ENCODE measurements around the gene CNTN1. TPM values are rescaled to one million over a fixed set of nuclear protein-coding genes. Genes with fewer than 3 reads are reported as not detected.

CNTN1 gene
- total and polyA plus RNA-seq, 5 donors from 2014 or later = not detected

GRCh38 chr12:40784102-40784501, 91.9 kb downstream of the CNTN1 start:
- Mint-ChIP-seq H3K4me3 (no peak overlapping the region), H3K9me3 (peaks cover 0 to 10% (median 0%) of the 10 kb centered on the region in 7 donors), H3K4me1 (no peaks in the 10 kb centered on the region), H3K36me3 (no peaks in the 10 kb centered on the region), H3K27me3 (no peaks in the 10 kb centered on the region), H3K27ac (no peak overlapping the region)
- Histone ChIP-seq H3K9me3 (ENCODE audit: control insufficient read depth in 2 of 2, low read length in 2 of 2) (no peaks in the 10 kb centered on the region), H3K36me3 (ENCODE audit: control insufficient read depth, insufficient read depth, low read length) (no peaks in the 10 kb centered on the region), H3K4me3 (ENCODE audit: low read depth, low read length) (no peak overlapping the region), H3K4me1 (ENCODE audit: control insufficient read depth, insufficient read depth, low read length, poor library complexity, severe bottlenecking) (no peaks in the 10 kb centered on the region), H3K27me3 (ENCODE audit: control insufficient read depth, insufficient read depth, low read length) (no peaks in the 10 kb centered on the region), H3K27ac (ENCODE audit: insufficient read depth, low read length, poor library complexity, severe bottlenecking) (no peak overlapping the region)
- ATAC-seq (ENCODE audit: low read depth in 2 of 2) = no peak
- DNase-seq = no peak

DNA sequence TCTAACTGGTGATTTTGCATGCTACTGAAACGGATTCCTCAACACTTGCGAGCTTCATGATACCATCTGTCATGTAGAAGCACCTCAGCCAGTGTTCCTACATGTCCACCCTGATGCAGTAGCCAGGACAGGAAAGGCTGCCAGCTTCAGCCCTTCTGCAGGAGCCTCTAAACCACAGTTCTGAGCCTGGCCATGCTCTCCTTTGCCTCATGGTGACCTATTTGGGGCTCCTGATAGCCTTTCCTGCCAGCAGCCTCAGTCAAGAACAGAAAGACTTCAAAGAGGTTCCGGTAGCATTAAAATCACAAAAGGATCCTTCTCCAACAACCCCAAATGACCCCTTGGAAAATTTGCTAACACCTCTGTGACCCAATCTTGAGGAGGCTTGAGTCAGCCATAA, 96.0 kb downstream of the CNTN1 start:
- ATAC-seq (ENCODE audit: low read depth in 2 of 2) (no peak), DNase-seq (no peak)
- H3K27me3 ChIP-seq (ENCODE audit: control insufficient read depth, insufficient read depth, low read length) = no peaks in the 10 kb centered on the region
- H3K4me1 ChIP-seq (ENCODE audit: control insufficient read depth, insufficient read depth, low read length, poor library complexity, severe bottlenecking) = no peaks in the 10 kb centered on the region
- peaks cover 0 to 2% of the 10 kb centered on the region in 2 experiments for H3K9me3 ChIP-seq (ENCODE audit: control insufficient read depth in 2 of 2, low read length in 2 of 2)
- no peaks in the 10 kb centered on the region for H3K36me3 ChIP-seq (ENCODE audit: control insufficient read depth, insufficient read depth, low read length)
- no peak overlapping the region for H3K4me3 ChIP-seq (ENCODE audit: low read depth, low read length)
- H3K27ac ChIP-seq (ENCODE audit: insufficient read depth, low read length, poor library complexity, severe bottlenecking) = no peak overlapping the region
- peaks cover 0 to 5% (median 0%) of the 10 kb centered on the region in 7 donors for H3K9me3 Mint-ChIP-seq
- no peaks in the 10 kb centered on the region for H3K4me1 Mint-ChIP-seq
- H3K4me3 Mint-ChIP-seq = no peak overlapping the region
- peak overlapping the region in 1 of 3 donors; percentile 38 for H3K27ac Mint-ChIP-seq
- H3K36me3 Mint-ChIP-seq = no peaks in the 10 kb centered on the region
- no peaks in the 10 kb centered on the region for H3K27me3 Mint-ChIP-seq

DNA sequence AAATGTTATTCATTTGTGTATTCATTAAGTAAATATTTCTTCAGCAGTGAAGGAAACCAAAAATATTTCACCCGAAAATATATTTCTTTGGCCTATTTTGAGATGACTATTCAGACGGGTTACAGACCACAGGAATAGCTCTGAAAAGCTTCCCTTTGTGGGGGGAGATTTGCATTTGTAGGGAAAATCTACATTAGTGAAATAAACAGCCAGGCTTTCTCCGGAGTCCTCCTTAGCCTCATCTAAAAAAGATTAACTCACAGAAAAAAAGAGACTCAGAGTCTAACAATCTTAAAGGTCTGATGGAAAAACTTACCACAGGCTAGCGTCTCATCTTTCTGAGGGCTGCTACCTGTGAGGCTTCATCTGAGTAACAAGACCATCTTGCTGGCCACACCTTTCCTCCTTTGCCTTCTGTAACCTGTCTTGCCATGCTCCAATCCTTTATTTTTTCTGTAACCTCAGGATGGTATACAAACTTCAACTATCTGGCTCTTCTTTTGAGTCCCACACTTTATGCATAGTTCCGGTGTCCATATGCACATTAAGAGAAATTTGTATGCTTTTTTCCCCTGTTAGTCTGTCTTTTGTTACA, 100.7 kb downstream of the CNTN1 start:
- H3K4me1 ChIP-seq (ENCODE audit: control insufficient read depth, insufficient read depth, low read length, poor library complexity, severe bottlenecking) = no peaks in the 10 kb centered on the region
- Mint-ChIP-seq H3K36me3 (no peaks in the 10 kb centered on the region), H3K27ac (no peak overlapping the region), H3K9me3 (peaks cover 0 to 6% (median 0%) of the 10 kb centered on the region in 7 donors), H3K4me1 (no peaks in the 10 kb centered on the region), H3K4me3 (no peak overlapping the region), H3K27me3 (no peaks in the 10 kb centered on the region)
- DNase-seq (no peak), ATAC-seq (ENCODE audit: low read depth in 2 of 2) (no peak)
- H3K27ac ChIP-seq (ENCODE audit: insufficient read depth, low read length, poor library complexity, severe bottlenecking) = no peak overlapping the region
- H3K27me3 ChIP-seq (ENCODE audit: control insufficient read depth, insufficient read depth, low read length) = no peaks in the 10 kb centered on the region
- peaks cover 0 to 2% of the 10 kb centered on the region in 2 experiments for H3K9me3 ChIP-seq (ENCODE audit: control insufficient read depth in 2 of 2, low read length in 2 of 2)
- H3K36me3 ChIP-seq (ENCODE audit: control insufficient read depth, insufficient read depth, low read length) = no peaks in the 10 kb centered on the region
- H3K4me3 ChIP-seq (ENCODE audit: low read depth, low read length) = no peak overlapping the region

DNA sequence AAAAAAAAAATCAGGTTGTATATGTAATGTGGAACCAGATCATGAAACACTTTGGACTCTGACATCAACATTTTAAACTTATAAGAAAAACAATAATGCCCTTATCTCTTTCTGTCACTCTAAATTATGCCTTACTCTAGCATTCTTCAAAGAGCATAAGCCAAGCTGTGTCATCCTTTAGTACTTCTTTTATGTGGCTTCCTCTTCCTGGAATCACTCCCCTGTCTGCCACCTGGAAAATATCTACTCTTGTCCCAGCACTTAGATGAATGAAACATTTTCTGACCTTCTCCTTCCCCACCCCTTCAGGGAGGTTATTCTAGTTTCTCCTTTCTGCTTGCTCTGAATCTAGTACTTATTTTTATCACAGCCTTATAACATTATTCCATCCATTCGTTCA, 101.2 kb downstream of the CNTN1 start:
- H3K27ac Mint-ChIP-seq = no peak overlapping the region

DNA sequence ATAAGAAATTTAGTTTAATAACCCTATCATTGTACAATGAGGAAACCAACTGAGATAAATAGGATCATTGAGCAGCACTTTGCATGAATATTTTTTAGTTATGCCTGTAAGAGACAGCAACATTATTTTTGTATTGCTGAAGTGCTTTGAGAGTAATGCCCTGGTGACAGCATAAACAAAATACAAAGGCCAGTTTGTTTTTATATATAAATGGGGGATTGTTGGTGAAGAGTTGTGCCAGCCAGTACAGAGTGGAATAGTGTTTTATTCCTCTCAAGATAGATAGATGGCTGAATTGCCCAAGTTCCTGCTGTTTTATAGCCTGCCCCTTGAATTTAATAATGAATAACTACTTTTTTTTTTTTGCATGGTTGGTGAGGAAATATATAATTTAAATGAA, 101.8 kb downstream of the CNTN1 start:
- no peak overlapping the region for H3K27ac ChIP-seq (ENCODE audit: insufficient read depth, low read length, poor library complexity, severe bottlenecking)
- no peak for DNase-seq
- no peak overlapping the region for H3K4me3 Mint-ChIP-seq
- no peaks in the 10 kb centered on the region for H3K36me3 Mint-ChIP-seq
- no peaks in the 10 kb centered on the region for H3K27me3 Mint-ChIP-seq
- no peaks in the 10 kb centered on the region for H3K4me1 ChIP-seq (ENCODE audit: control insufficient read depth, insufficient read depth, low read length, poor library complexity, severe bottlenecking)
- H3K36me3 ChIP-seq (ENCODE audit: control insufficient read depth, insufficient read depth, low read length) = no peaks in the 10 kb centered on the region
- no peaks in the 10 kb centered on the region for H3K27me3 ChIP-seq (ENCODE audit: control insufficient read depth, insufficient read depth, low read length)
- H3K9me3 ChIP-seq (ENCODE audit: control insufficient read depth in 2 of 2, low read length in 2 of 2) = peaks cover 0 to 2% of the 10 kb centered on the region in 2 experiments
- H3K9me3 Mint-ChIP-seq = peaks cover 0 to 6% (median 0%) of the 10 kb centered on the region in 7 donors
- no peak overlapping the region for H3K4me3 ChIP-seq (ENCODE audit: low read depth, low read length)
- no peak overlapping the region for H3K27ac Mint-ChIP-seq
- H3K4me1 Mint-ChIP-seq = no peaks in the 10 kb centered on the region
- no peak for ATAC-seq (ENCODE audit: low read depth in 2 of 2)

More for the DNA sequence above, 101.2 kb downstream of the CNTN1 start:
- peaks cover 0 to 6% (median 0%) of the 10 kb centered on the region in 7 donors for H3K9me3 Mint-ChIP-seq
- no peak overlapping the region for H3K4me3 ChIP-seq (ENCODE audit: low read depth, low read length)
- no peaks in the 10 kb centered on the region for H3K27me3 ChIP-seq (ENCODE audit: control insufficient read depth, insufficient read depth, low read length)
- no peak overlapping the region for H3K4me3 Mint-ChIP-seq
- DNase-seq (no peak), ATAC-seq (ENCODE audit: low read depth in 2 of 2) (no peak)
- no peaks in the 10 kb centered on the region for H3K27me3 Mint-ChIP-seq
- no peaks in the 10 kb centered on the region for H3K36me3 ChIP-seq (ENCODE audit: control insufficient read depth, insufficient read depth, low read length)
- H3K4me1 ChIP-seq (ENCODE audit: control insufficient read depth, insufficient read depth, low read length, poor library complexity, severe bottlenecking) = no peaks in the 10 kb centered on the region
- H3K9me3 ChIP-seq (ENCODE audit: control insufficient read depth in 2 of 2, low read length in 2 of 2) = peaks cover 0 to 2% of the 10 kb centered on the region in 2 experiments
- no peaks in the 10 kb centered on the region for H3K36me3 Mint-ChIP-seq
- H3K4me1 Mint-ChIP-seq = no peaks in the 10 kb centered on the region
- H3K27ac ChIP-seq (ENCODE audit: insufficient read depth, low read length, poor library complexity, severe bottlenecking) = no peak overlapping the region

- no peaks in the 10 kb centered on the region for H3K4me1 Mint-ChIP-seq
- no peak overlapping the region for H3K4me3 Mint-ChIP-seq
- no peak overlapping the region for H3K27ac Mint-ChIP-seq
- H3K9me3 ChIP-seq (ENCODE audit: control insufficient read depth in 2 of 2, low read length in 2 of 2) = no peaks in the 10 kb centered on the region
- no peaks in the 10 kb centered on the region for H3K4me1 ChIP-seq (ENCODE audit: control insufficient read depth, insufficient read depth, low read length, poor library complexity, severe bottlenecking)
- no peaks in the 10 kb centered on the region for H3K36me3 ChIP-seq (ENCODE audit: control insufficient read depth, insufficient read depth, low read length)
- no peak overlapping the region for H3K4me3 ChIP-seq (ENCODE audit: low read depth, low read length)
- no peak overlapping the region for H3K27ac ChIP-seq (ENCODE audit: insufficient read depth, low read length, poor library complexity, severe bottlenecking)
- no peaks in the 10 kb centered on the region for H3K27me3 ChIP-seq (ENCODE audit: control insufficient read depth, insufficient read depth, low read length)
- H3K9me3 Mint-ChIP-seq = peaks cover 0 to 10% (median 2%) of the 10 kb centered on the region in 7 donors
- H3K36me3 Mint-ChIP-seq = no peaks in the 10 kb centered on the region
- no peak for DNase-seq
- H3K27me3 Mint-ChIP-seq = no peaks in the 10 kb centered on the region
- no peak for ATAC-seq (ENCODE audit: low read depth in 2 of 2)
Observed at GRCh38 chr12:40801082-40801481, 108.8 kb downstream of the CNTN1 start.

GRCh38 chr12:40801861-40802260, 109.6 kb downstream of the CNTN1 start:
- Histone ChIP-seq H3K27me3 (ENCODE audit: control insufficient read depth, insufficient read depth, low read length) (no peaks in the 10 kb centered on the region), H3K4me3 (ENCODE audit: low read depth, low read length) (no peak overlapping the region), H3K36me3 (ENCODE audit: control insufficient read depth, insufficient read depth, low read length) (no peaks in the 10 kb centered on the region), H3K9me3 (ENCODE audit: control insufficient read depth in 2 of 2, low read length in 2 of 2) (no peaks in the 10 kb centered on the region), H3K4me1 (ENCODE audit: control insufficient read depth, insufficient read depth, low read length, poor library complexity, severe bottlenecking) (no peaks in the 10 kb centered on the region), H3K27ac (ENCODE audit: insufficient read depth, low read length, poor library complexity, severe bottlenecking) (no peak overlapping the region)
- peaks cover 0 to 5% (median 2%) of the 10 kb centered on the region in 7 donors for H3K9me3 Mint-ChIP-seq
- ATAC-seq (ENCODE audit: low read depth in 2 of 2) (no peak), DNase-seq (no peak)
- no peaks in the 10 kb centered on the region for H3K36me3 Mint-ChIP-seq
- no peak overlapping the region for H3K4me3 Mint-ChIP-seq
- no peak overlapping the region for H3K27ac Mint-ChIP-seq
- no peaks in the 10 kb centered on the region for H3K4me1 Mint-ChIP-seq
- no peaks in the 10 kb centered on the region for H3K27me3 Mint-ChIP-seq

DNA sequence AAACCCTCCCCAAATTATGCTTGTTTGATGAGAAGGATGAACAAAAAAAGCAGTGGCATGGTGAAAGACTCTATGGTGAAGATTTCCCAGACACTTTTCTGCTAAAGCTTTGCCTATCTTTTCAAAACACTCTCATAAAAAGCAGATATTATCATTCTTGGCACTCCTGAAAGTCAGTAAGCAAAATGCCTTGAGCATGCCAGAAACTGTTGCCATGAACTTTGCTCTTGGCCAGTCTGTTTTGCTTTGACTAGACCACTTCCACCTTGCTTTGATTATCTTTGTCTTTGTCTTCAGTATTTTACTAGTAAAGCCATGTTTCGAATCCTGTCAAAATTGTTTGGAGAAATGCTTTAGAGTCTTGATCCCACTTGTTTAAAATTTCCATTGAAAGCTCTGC, 110.4 kb downstream of the CNTN1 start:
- no peaks in the 10 kb centered on the region for H3K27me3 ChIP-seq (ENCODE audit: control insufficient read depth, insufficient read depth, low read length)
- H3K9me3 Mint-ChIP-seq = peaks cover 0 to 4% (median 2%) of the 10 kb centered on the region in 7 donors

More for the DNA sequence above, 110.4 kb downstream of the CNTN1 start:
- Mint-ChIP-seq H3K4me1 (no peaks in the 10 kb centered on the region), H3K36me3 (no peaks in the 10 kb centered on the region), H3K27ac (no peak overlapping the region), H3K4me3 (no peak overlapping the region), H3K27me3 (no peaks in the 10 kb centered on the region)
- no peak overlapping the region for H3K4me3 ChIP-seq (ENCODE audit: low read depth, low read length)
- DNase-seq (no peak), ATAC-seq (ENCODE audit: low read depth in 2 of 2) (no peak)
- H3K4me1 ChIP-seq (ENCODE audit: control insufficient read depth, insufficient read depth, low read length, poor library complexity, severe bottlenecking) = no peaks in the 10 kb centered on the region
- no peaks in the 10 kb centered on the region for H3K9me3 ChIP-seq (ENCODE audit: control insufficient read depth in 2 of 2, low read length in 2 of 2)
- H3K27ac ChIP-seq (ENCODE audit: insufficient read depth, low read length, poor library complexity, severe bottlenecking) = no peak overlapping the region
- H3K36me3 ChIP-seq (ENCODE audit: control insufficient read depth, insufficient read depth, low read length) = no peaks in the 10 kb centered on the region
